IMR-90 (cell line): ENCODE data around the gene PTPRG. TPM values are rescaled to one million over a fixed set of nuclear protein-coding genes. Genes with fewer than 3 reads are reported as not detected.
"Not testable (repeated sequence)": the region's sequence is repeated elsewhere in the genome, so short reads cannot be mapped to it uniquely, and the experiment has no call there.

Experiments used
- ATAC-seq: fragments of 200-7000 bp; cut with Tn5 transposase; 2 replicates; pipeline ENCODE4 v1.9.1; 2020; ENCODE audit warnings: low read depth, mild to moderate bottlenecking, moderate library complexity
- BruUV-seq: library from RNA; stranded (reverse); fragments of 400-500 nt; replicated peaks from 2 replicates; lab custom pipeline; 2021; lab: Mats Ljungman, UMichigan
- CTCF ChIA-PET: fragments of 300-600 bp; formaldehyde crosslinking; extraction: SDS; loops from one replicate; lab custom pipeline; 2021; ENCODE audit warnings: antibody characterized with exemption; lab: Yijun Ruan, JAX
- POLR2A ChIA-PET: fragments of 300-600 bp; sonication (Branson Sonifier 250); formaldehyde crosslinking; loops from one replicate; lab custom pipeline; 2022; ENCODE audit warnings: antibody characterized with exemption; ENCODE audit not compliant: unreplicated experiment; lab: Charles Lee
- DNase-seq: peaks from one replicate; pipeline ENCODE4 v3.0.0; 2013
- H2AFZ ChIP-seq: replicated peaks from 2 replicates; pipeline ENCODE3; 2013; ENCODE audit warnings: low read length, mild to moderate bottlenecking; ENCODE audit not compliant: poor library complexity
- H2AK5ac ChIP-seq: 2 replicates; pipeline ENCODE4 v1.6.1; 2013; ENCODE audit warnings: low read depth, low read length, inconsistent platforms
- H2AK9ac ChIP-seq: replicated peaks from 2 replicates; pipeline ENCODE3; 2013; ENCODE audit warnings: mild to moderate bottlenecking, low read depth, low read length, moderate library complexity; ENCODE audit not compliant: poor library complexity
- H2BK120ac ChIP-seq: 2 replicates; pipeline ENCODE4 v1.6.1; 2013; ENCODE audit warnings: low read depth, low read length, inconsistent platforms
- H2BK15ac ChIP-seq: 3 replicates; pipeline ENCODE4 v1.6.1; 2013; ENCODE audit warnings: low read depth, low read length, inconsistent platforms
- H2BK20ac ChIP-seq: 2 replicates; pipeline ENCODE4 v1.6.1; 2013; ENCODE audit warnings: low read depth, mild to moderate bottlenecking, inconsistent platforms, low read length, moderate library complexity
- H2BK5ac ChIP-seq: 2 replicates; pipeline ENCODE4 v1.6.1; 2013; ENCODE audit warnings: mild to moderate bottlenecking, low read depth, low read length, inconsistent platforms; ENCODE audit not compliant: poor library complexity, severe bottlenecking
- H3K14ac ChIP-seq: replicated peaks from 2 replicates; pipeline ENCODE4 v1.6.1; 2013; ENCODE audit warnings: low read depth, low read length, inconsistent platforms
- H3K18ac ChIP-seq: 2 replicates; pipeline ENCODE4 v1.6.1; 2013; ENCODE audit warnings: low read depth, low read length, control low read depth
- H3K23ac ChIP-seq: 2 replicates; pipeline ENCODE4 v1.6.1; 2013; ENCODE audit warnings: low read depth, low read length, inconsistent platforms
- H3K27ac ChIP-seq: 2 replicates; pipeline ENCODE4 v1.5.1; 2013; ENCODE audit warnings: mild to moderate bottlenecking, control low read depth, low read length; ENCODE audit not compliant: insufficient read depth
- H3K27me3 ChIP-seq: 2 replicates; pipeline ENCODE4 v1.6.1; 2013; ENCODE audit warnings: low read length; ENCODE audit not compliant: control insufficient read depth, insufficient read depth
- H3K36me3 ChIP-seq: 2 replicates; pipeline ENCODE4 v1.6.1; 2013; ENCODE audit warnings: low read length, mixed read lengths; ENCODE audit not compliant: control insufficient read depth, insufficient read depth
- H3K4ac ChIP-seq: 2 replicates; pipeline ENCODE4 v1.6.1; 2013; ENCODE audit warnings: low read depth, low read length, inconsistent platforms
- H3K4me1 ChIP-seq: 2 replicates; pipeline ENCODE4 v1.6.1; 2013; ENCODE audit warnings: low read length, mixed read lengths; ENCODE audit not compliant: control insufficient read depth, insufficient read depth
- H3K4me2 ChIP-seq: 2 replicates; pipeline ENCODE4 v1.6.1; 2013; ENCODE audit warnings: low read depth, mild to moderate bottlenecking, control low read depth, low read length, moderate library complexity
- H3K4me3 ChIP-seq: 2 replicates; pipeline ENCODE4 v1.5.1; 2013; ENCODE audit warnings: low read depth, mild to moderate bottlenecking, control low read depth, low read length, moderate library complexity; ENCODE audit not compliant: insufficient read depth
- H3K56ac ChIP-seq: 2 replicates; pipeline ENCODE4 v1.6.1; 2013; ENCODE audit warnings: low read length, inconsistent platforms; ENCODE audit not compliant: insufficient read depth; ENCODE audit errors: extremely low read depth
- H3K79me1 ChIP-seq, 2 experiments: 2 replicates each; pipeline ENCODE4 v1.6.1; 2013; ENCODE audit warnings: low read length in 2 of 2, inconsistent platforms in 1 of 2, low read depth in 1 of 2
- H3K9ac ChIP-seq: 2 replicates; pipeline ENCODE4 v1.6.1; 2013; ENCODE audit warnings: low read depth, low read length, control low read depth
- H3K9me1 ChIP-seq: 2 replicates; pipeline ENCODE4 v1.6.1; 2013; ENCODE audit warnings: low read length, inconsistent platforms; ENCODE audit not compliant: insufficient read depth
- H3K9me3 ChIP-seq: 2 replicates; pipeline ENCODE4 v1.6.1; 2013; ENCODE audit warnings: low read length; ENCODE audit not compliant: control insufficient read depth, insufficient read depth
- H4K20me1 ChIP-seq: 2 replicates; pipeline ENCODE4 v1.6.1; 2013; ENCODE audit warnings: low read length, inconsistent platforms; ENCODE audit not compliant: insufficient read depth
- H4K5ac ChIP-seq: 2 replicates; pipeline ENCODE4 v1.6.1; 2013; ENCODE audit warnings: mild to moderate bottlenecking, low read depth, low read length, control low read depth
- H4K8ac ChIP-seq, 2 experiments: 2 replicates each; pipeline ENCODE4 v1.6.1; 2013; ENCODE audit warnings: low read depth in 2 of 2, low read length in 2 of 2, control low read depth in 1 of 2, inconsistent platforms in 1 of 2
- H4K91ac ChIP-seq: 2 replicates; pipeline ENCODE4 v1.6.1; 2013; ENCODE audit warnings: low read depth, low read length, inconsistent platforms; ENCODE audit not compliant: insufficient read depth
- whole genome bisulfite sequencing, 2 experiments: methylation state at CpG; one replicate each; pipeline versions ENCODE4 v1.1.5 to v1.1.7; 2013; ENCODE audit warnings: missing lambda C conversion rate in 2 of 2; ENCODE audit not compliant: insufficient read length in 1 of 2; ENCODE audit errors: extremely low coverage in 2 of 2; 5-methylcytosine and 5-hydroxymethylcytosine counted together
- dilution Hi-C: fragments of 300-500 bp; cut with HindIII; formaldehyde crosslinking; loops from one replicate; pipeline ENCODE4 v1.14.3; 2018; ENCODE audit warnings: low sequenced_read_pairs; ENCODE audit not compliant: unreplicated experiment
- in situ Hi-C: fragments of 300-500 bp; cut with MboI; formaldehyde crosslinking; loops from 3 replicates; pipeline ENCODE4 v1.14.3; 2019; ENCODE audit warnings: low sequenced_read_pairs, inconsistent platforms, mixed read lengths
- intact Hi-C: fragments of 100-400 bp; cut with micrococcal nuclease; formaldehyde crosslinking; loops from 2 replicates; pipeline ENCODE4 v1.10.0; 2022
- polyA plus RNA-seq, 3 experiments: library from polyadenylated mRNA; depleted of rRNA; stranded (reverse); fragments of >200 nt; gene quantifications; 2 replicates each; pipeline ENCODE4 v1.2.3, GENCODE V29; 2012; ENCODE audit warnings: low replicate concordance in 1 of 3
- total RNA-seq: library from RNA; depleted of rRNA; stranded (reverse); fragments of >200 nt; gene quantifications from 2 replicates; pipeline ENCODE4 v1.2.3, GENCODE V29; 2012

Gene PTPRG
- total and polyA plus RNA-seq, 2 of the 4 experiments (the other 2 are of a cell fraction): 7.7 to 31.0 TPM

DNA sequence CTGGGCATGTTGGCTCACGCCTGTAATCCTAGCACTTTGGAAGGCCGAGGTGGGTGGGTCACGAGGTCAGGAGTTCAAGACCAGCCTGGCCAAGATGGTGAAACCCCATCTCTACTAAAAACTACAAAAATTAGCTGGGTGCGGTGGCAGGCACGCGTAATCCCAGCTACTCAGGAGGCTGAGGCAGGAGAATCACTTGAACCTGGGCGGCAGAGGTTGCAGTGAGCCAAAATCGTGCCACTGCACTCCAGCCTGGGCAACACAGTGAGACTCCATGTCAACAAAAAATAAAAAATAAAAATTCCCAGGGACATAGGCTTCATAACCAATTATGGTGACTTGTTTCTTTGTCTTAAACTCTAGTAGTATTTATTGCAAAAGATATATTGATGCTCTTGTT is 155.3 kb downstream of the PTPRG start:
- H3K9ac ChIP-seq, ATAC-seq, H4K8ac ChIP-seq, H3K14ac ChIP-seq, H3K36me3 ChIP-seq, H3K9me1 ChIP-seq, H3K18ac ChIP-seq, BruUV-seq, H4K91ac ChIP-seq, H2AK5ac ChIP-seq, H3K27ac ChIP-seq, intact Hi-C loops, H2BK15ac ChIP-seq, H2BK20ac ChIP-seq, DNase-seq, H3K4ac ChIP-seq, H3K4me3 ChIP-seq, H3K4me1 ChIP-seq, H3K27me3 ChIP-seq, dilution Hi-C loops, H3K4me2 ChIP-seq, H3K9me3 ChIP-seq, H4K5ac ChIP-seq, H3K23ac ChIP-seq, H2AFZ ChIP-seq, H3K56ac ChIP-seq, POLR2A ChIA-PET, CTCF ChIA-PET, H2BK120ac ChIP-seq, H2BK5ac ChIP-seq, H2AK9ac ChIP-seq, in situ Hi-C loops: not testable (repeated sequence)
- Histone ChIP-seq H4K20me1 (peaks cover 11% of the 10 kb centered on the region; the same call in 1 of the 2 replicates), H3K79me1 (peaks cover 14 to 59% of the 10 kb centered on the region in 2 experiments)
- no CpG with 5 or more reads among the region's 8 CpGs for WGBS, 2 experiments
